AG09319 (cell line): ENCODE measurements around the gene TMEM201.
"Not testable (repeated sequence)": the region's sequence is repeated elsewhere in the genome, so short reads cannot be mapped to it uniquely, and the experiment has no call there.

ENCODE experiments used
- DNase-seq: peaks from one replicate; pipeline ENCODE4 v3.0.0-alpha.2; 2010; ENCODE audit warnings: low read depth; ENCODE audit errors: extremely low read depth
- TF ChIP-seq, protein P1 (sequence below): IDR thresholded peaks from 2 replicates; pipeline ENCODE4 v1.5.1; 2011; ENCODE audit warnings: low read depth, mild to moderate bottlenecking, inconsistent platforms, low read length, moderate library complexity

Gene TMEM201

DNA sequence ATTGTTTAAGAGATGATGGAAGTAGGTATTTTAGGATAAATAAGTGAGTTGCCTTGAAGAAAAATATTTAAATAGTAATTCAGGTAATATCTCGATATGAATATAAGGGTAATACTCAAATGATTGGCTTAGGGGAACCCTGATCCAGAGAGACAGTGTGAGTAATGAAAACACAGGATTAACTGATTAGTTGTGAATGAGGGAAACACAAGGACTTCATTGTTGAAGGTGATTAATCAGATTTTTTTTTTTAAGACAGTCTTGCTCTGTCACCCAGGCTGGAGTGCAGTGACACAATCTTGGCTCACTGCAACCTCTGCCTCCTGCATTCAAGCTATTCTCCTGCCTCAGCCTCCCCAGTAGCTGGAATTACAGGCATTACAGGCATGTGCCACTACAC, 36.7 kb upstream of the TMEM201 start:
- DNase-seq: no peak
- TF ChIP-seq, protein P1, sequence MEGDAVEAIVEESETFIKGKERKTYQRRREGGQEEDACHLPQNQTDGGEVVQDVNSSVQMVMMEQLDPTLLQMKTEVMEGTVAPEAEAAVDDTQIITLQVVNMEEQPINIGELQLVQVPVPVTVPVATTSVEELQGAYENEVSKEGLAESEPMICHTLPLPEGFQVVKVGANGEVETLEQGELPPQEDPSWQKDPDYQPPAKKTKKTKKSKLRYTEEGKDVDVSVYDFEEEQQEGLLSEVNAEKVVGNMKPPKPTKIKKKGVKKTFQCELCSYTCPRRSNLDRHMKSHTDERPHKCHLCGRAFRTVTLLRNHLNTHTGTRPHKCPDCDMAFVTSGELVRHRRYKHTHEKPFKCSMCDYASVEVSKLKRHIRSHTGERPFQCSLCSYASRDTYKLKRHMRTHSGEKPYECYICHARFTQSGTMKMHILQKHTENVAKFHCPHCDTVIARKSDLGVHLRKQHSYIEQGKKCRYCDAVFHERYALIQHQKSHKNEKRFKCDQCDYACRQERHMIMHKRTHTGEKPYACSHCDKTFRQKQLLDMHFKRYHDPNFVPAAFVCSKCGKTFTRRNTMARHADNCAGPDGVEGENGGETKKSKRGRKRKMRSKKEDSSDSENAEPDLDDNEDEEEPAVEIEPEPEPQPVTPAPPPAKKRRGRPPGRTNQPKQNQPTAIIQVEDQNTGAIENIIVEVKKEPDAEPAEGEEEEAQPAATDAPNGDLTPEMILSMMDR: no peak

DNA sequence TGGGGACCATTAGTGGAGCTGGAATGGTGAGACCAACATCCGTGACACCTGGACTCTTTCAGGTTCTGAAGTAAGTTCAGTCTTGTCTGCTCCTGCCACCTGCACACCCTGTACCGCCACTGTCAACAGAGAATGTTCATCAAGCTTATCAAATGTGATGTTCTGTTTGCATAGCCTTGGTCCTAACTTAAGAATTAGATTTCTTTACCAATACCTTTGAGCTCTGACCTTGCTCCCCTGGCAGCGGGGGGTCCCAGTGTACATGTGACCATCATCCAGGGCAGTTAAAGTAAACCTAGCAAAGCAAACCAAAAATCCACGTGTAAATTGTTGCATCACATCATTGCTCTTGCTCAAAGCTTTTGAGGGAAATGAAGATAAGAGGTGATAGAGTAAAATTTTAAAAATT, 35.0 kb upstream of the TMEM201 start:
- DNase-seq: no peak
- TF ChIP-seq, protein P1: no peak

DNA sequence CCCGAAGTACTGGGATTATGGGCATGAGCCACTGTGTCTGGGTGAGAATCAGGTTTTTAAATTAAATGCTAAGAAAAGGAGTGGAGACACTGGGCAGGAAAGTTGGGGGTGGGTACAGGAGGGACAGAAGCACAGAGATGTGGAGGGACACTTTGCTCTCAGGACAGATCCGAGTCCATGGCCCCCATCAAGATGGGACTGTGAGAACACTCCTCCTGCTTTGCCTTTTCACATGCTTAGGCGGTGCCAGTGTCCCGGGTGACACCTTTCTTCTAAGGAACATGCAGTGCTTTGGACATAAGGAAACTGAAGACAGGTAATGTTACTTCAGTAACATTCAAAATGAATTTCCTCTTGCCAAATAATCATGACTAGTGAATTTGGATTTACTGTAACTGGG, 32.8 kb upstream of the TMEM201 start:
- TF ChIP-seq, protein P1: no peak
- no peak for DNase-seq

DNA sequence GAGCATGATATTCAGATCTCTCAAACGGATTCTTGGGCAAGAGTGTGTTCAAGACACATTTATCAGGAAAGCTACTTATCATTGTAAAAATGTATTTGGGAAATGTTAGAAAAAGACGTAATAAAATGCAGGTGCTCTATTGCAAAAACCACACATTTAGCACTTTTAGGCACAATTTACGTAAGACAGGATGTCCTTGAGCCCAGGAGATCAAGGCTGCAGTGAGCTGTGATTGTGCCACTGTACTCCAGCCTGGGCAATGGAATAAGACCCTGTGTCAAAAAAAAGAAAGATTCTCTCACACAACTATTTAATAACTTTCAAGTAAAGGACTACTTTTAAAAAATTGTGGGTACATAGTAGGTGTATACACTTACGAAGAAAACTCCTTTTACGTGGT, 31.1 kb upstream of the TMEM201 start:
- TF ChIP-seq, protein P1: no peak
- DNase-seq: no peak

DNA sequence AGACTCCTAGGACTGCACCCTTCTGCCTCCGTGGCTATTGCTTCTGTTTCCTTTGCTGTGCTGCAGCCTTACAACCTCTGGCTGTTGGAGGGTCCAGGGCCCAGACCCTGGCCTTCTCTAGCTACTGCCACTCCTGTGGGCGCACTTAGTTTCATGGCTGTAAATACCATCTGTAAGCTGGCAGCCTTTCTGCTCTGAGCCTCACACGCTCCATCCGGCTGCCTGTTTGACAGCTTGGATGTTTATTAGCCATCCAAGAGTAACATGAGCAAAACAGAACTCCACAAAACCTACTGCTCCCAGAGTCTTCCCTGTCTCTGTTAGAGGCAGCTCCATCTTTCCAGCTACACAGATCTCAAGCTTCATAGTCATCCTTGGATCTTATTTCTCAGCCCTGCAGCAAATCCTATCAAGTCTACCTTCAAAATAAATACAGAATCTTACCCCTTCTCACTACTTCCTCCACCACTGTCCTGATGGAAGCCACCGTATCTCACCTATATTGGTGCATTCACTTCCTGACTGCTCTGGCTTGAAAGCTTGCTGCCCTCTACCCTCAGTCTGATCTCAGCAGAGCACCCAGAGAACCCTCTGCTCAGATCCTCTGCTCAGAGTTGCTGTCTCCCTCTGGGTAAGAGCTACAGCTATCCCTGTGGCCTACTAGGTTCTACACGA, 30.3 kb upstream of the TMEM201 start:
- TF ChIP-seq, protein P1: no peak
- DNase-seq: no peak

DNA sequence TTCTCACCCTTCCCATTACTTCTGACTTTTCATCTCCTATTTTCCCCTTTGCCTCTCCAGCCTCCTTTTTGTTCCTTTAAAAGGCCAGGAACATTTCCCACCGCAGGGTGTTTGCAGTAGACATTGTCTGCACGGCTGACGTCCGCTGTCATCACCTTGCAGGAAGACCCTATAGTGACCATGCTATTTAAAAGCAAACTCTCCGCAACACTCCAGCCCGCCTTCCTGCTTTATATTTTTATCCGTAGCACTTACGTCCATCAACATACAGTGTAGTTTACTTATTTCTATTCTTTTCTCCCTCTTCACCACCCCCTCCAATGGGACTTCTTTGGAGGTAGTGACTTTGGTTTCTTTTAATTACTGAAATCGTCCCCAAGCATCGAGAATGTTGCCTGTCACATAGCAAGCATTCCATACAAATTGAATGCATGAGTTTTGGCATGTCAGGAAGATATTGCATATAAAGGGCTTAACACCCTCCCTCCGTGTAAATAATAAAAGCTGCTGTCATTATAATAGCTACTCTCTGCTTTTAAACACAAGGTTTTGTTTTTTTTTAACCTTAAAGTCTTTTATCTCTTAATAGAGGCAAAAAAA, 29.7 kb upstream of the TMEM201 start:
- TF ChIP-seq, protein P1: no peak
- no peak for DNase-seq

DNA sequence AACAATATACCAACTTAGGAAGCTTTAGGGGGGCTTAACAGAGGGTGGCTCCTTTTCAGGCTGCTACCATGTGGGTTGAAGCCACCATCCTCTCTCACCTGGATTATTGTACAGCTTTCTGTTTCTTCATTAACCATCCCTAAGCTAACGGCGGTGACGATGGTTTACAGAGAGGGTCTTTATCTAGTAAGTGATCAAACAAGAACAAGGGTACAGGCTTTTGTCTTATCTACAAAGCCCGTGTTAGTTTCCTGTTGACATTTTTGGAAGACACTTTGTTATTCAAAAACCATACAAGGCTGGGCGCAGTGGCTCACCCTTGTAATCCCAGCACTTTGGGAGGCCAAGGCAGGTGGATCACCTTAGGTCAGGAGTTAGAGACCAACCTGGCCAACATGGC, 29.0 kb upstream of the TMEM201 start:
- DNase-seq: no peak
- TF ChIP-seq, protein P1: no peak

DNA sequence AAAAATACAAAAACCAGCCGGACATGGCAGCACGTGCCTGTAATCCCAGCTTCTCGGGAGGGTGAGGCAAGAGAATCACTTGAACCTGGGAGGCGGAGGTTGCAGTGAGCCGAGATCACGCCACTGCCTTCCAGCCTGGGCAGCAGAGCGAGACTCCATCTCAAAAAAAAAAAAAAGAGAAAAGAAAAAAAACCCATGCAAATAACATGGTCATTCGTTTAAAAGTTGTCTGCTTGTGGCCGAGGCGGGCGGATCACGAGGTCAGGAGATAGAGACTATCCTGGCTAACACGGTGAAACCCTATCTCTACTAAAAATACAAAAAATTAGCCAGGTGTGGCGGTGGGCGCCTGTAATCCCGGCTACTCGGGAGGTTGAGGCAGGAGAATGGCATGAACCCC, 28.6 kb upstream of the TMEM201 start:
- DNase-seq: not testable (repeated sequence)
